Progenitor cell of endocrine pancreas (in vitro differentiated cells): ENCODE results near the gene AP1AR. TPM values are rescaled to one million over a fixed set of nuclear protein-coding genes. Genes with fewer than 3 reads are reported as not detected.
A peak's percentile ranks its signal among the peaks of the same experiment; 100 is the strongest.

Source experiments
- DNase-seq: peaks from one replicate; pipeline ENCODE4 v3.0.0; 2021; ENCODE audit warnings: low spot score; ENCODE audit not compliant: unreplicated experiment
- H3K27ac Mint-ChIP-seq: 2 replicates; pipeline ENCODE4 v1.8.0; 2021; ENCODE audit warnings: mild to moderate bottlenecking, moderate library complexity, mixed read lengths
- H3K27me3 Mint-ChIP-seq: 2 replicates; pipeline ENCODE4 v1.8.0; 2021; ENCODE audit warnings: mixed read lengths
- H3K36me3 Mint-ChIP-seq: 2 replicates; pipeline ENCODE4 v1.8.0; 2022; ENCODE audit warnings: mixed read lengths; ENCODE audit not compliant: insufficient read depth
- H3K4me1 Mint-ChIP-seq: 2 replicates; pipeline ENCODE4 v1.8.0; 2021; ENCODE audit warnings: low read depth, mixed read lengths
- H3K4me3 Mint-ChIP-seq: 2 replicates; pipeline ENCODE4 v1.8.0; 2021; ENCODE audit warnings: low read depth, mild to moderate bottlenecking, moderate library complexity, mixed read lengths
- H3K9me3 Mint-ChIP-seq: 2 replicates; pipeline ENCODE4 v1.8.0; 2021; ENCODE audit warnings: low read depth, mixed read lengths
- CTCF ChIP-seq: fragments of 200-600 bp; sonication (generic); IDR thresholded peaks from one replicate; pipeline ENCODE4 v1.5.0; 2021; ENCODE audit warnings: antibody characterized with exemption, mild to moderate bottlenecking; ENCODE audit not compliant: unreplicated experiment
- total RNA-seq: library from RNA; stranded (reverse); gene quantifications from 2 replicates; pipeline ENCODE4 v1.2.1, GENCODE V29; 2021

AP1AR gene
- total RNA-seq, 1 donor from 2014 or later: 17.0 TPM

- H3K36me3 Mint-ChIP-seq: no peaks in the 10 kb centered on the region
- peaks cover 3% of the 10 kb centered on the region for H3K9me3 Mint-ChIP-seq
- DNase-seq: no peak
- H3K4me1 Mint-ChIP-seq: peaks cover under 1% of the 10 kb centered on the region
- no peak overlapping the region for H3K27ac Mint-ChIP-seq
- H3K27me3 Mint-ChIP-seq: peaks cover 3% of the 10 kb centered on the region
- H3K4me3 Mint-ChIP-seq: no peak overlapping the region
- TF ChIP-seq CTCF: no peak
Measured at GRCh38 chr4:112225157-112225556, 6.4 kb upstream of the AP1AR start.

- H3K9me3 Mint-ChIP-seq: no peaks in the 10 kb centered on the region
Measured at GRCh38 chr4:112230879-112231778, 458 bp upstream of the AP1AR start.

GRCh38 chr4:112234952-112235609 is 3.5 kb downstream of the AP1AR start:
- peak; percentile 16 for DNase-seq
- Mint-ChIP-seq H3K27ac (no peak overlapping the region), H3K36me3 (no peaks in the 10 kb centered on the region), H3K4me1 (peaks cover 24% of the 10 kb centered on the region), H3K4me3 (no peak overlapping the region), H3K27me3 (no peaks in the 10 kb centered on the region), H3K9me3 (no peaks in the 10 kb centered on the region)
- peak; percentile 76 for TF ChIP-seq CTCF

More at GRCh38 chr4:112230879-112231778, 458 bp upstream of the AP1AR start:
- Mint-ChIP-seq H3K4me3 (peak overlapping the region; percentile 98), H3K4me1 (peaks cover 21% of the 10 kb centered on the region), H3K27me3 (peaks cover 3% of the 10 kb centered on the region), H3K27ac (peak overlapping the region; percentile 99), H3K36me3 (no peaks in the 10 kb centered on the region)
- peak; percentile 96 for DNase-seq
- TF ChIP-seq CTCF: no peak

- Mint-ChIP-seq H3K4me1 (peaks cover 17% of the 10 kb centered on the region), H3K27me3 (no peaks in the 10 kb centered on the region), H3K27ac (no peak overlapping the region), H3K4me3 (no peak overlapping the region), H3K9me3 (no peaks in the 10 kb centered on the region), H3K36me3 (no peaks in the 10 kb centered on the region)
- DNase-seq: no peak
- TF ChIP-seq CTCF: no peak
Measured at GRCh38 chr4:112236040-112236439, 4.5 kb downstream of the AP1AR start.

- no peaks in the 10 kb centered on the region for H3K36me3 Mint-ChIP-seq
- TF ChIP-seq CTCF: no peak
- H3K4me1 Mint-ChIP-seq: peaks cover 6% of the 10 kb centered on the region
- H3K9me3 Mint-ChIP-seq: no peaks in the 10 kb centered on the region
- no peaks in the 10 kb centered on the region for H3K27me3 Mint-ChIP-seq
- no peak for DNase-seq
- H3K4me3 Mint-ChIP-seq: no peak overlapping the region
- no peak overlapping the region for H3K27ac Mint-ChIP-seq
Measured at GRCh38 chr4:112238833-112239232, 7.2 kb downstream of the AP1AR start.
